K562 (cell line): ENCODE data around the gene GOLIM4. TPM values are rescaled to one million over a fixed set of nuclear protein-coding genes. Genes with fewer than 3 reads are reported as not detected.

Experiments used
- ATAC-seq: fragments of 200-7000 bp; cut with Tn5 transposase; 3 replicates; pipeline ENCODE4 v1.9.1; 2020; ENCODE audit warnings: moderate library complexity
- BruUV-seq: library from RNA; stranded (reverse); fragments of 400-500 nt; replicated peaks from 2 replicates; lab custom pipeline; 2021; lab: Mats Ljungman, UMichigan
- CTCF ChIA-PET: fragments of 300-600 bp; formaldehyde crosslinking; extraction: SDS; loops from one replicate; lab custom pipeline; 2021; ENCODE audit warnings: low intra/inter-chr PET ratio; lab: Yijun Ruan, JAX
- POLR2A ChIA-PET: fragments of 300-600, 350-650 bp; sonication (Branson Sonifier 250); formaldehyde crosslinking; extraction: SDS; loops from one replicate; lab custom pipeline; 2021; ENCODE audit warnings: antibody characterized with exemption, inconsistent platforms; lab: Yijun Ruan, JAX
- DNase-seq, 4 experiments: peaks; one replicate each; pipeline versions ENCODE4 v3.0.0 to v3.0.0-alpha.2; 2011 to 2018; ENCODE audit warnings: low spot score in 3 of 4, mixed read lengths in 3 of 4; ENCODE audit errors: extremely low read depth in 1 of 4
- FAIRE-seq: peaks from 2 replicates; lab custom pipeline; 2011; peaks lifted over from hg19 to GRCh38; lab: Jason Lieb, UNC
- H2AFZ ChIP-seq: 2 replicates; pipeline ENCODE4 v1.6.0; 2011; ENCODE audit warnings: low read depth, low read length, control low read depth, inconsistent platforms
- H3K27ac ChIP-seq: fragments of 200-600 bp; 3 replicates; pipeline ENCODE4 v1.8.0; 2011; ENCODE audit warnings: low read depth, mild to moderate bottlenecking, control low read depth, inconsistent platforms, low read length, moderate library complexity, mixed read lengths; ENCODE audit errors: extremely low read depth
- H3K27me3 ChIP-seq, 2 experiments: fragments of 300-600 bp in 1 of 2; 2 replicates in 1 of 2; 3 replicates in 1 of 2; pipeline versions ENCODE4 v1.6.0 to v1.8.0; 2011; ENCODE audit warnings: inconsistent platforms in 2 of 2, low read length in 2 of 2, mild to moderate bottlenecking in 1 of 2, mixed read lengths in 1 of 2, moderate library complexity in 1 of 2; ENCODE audit not compliant: control insufficient read depth in 2 of 2, insufficient read depth in 2 of 2
- H3K36me3 ChIP-seq: fragments of 300-600 bp; 3 replicates; pipeline ENCODE4 v1.8.0; 2011; ENCODE audit warnings: mild to moderate bottlenecking, low read length, inconsistent platforms; ENCODE audit not compliant: control insufficient read depth, insufficient read depth
- H3K4me1 ChIP-seq, 2 experiments: fragments of 200-600 bp in 1 of 2; replicated peaks in 1 of 2; 2 replicates in 1 of 2; 3 replicates in 1 of 2; pipeline versions ENCODE4 v1.5.1 to v1.8.0; 2011; ENCODE audit warnings: inconsistent platforms in 2 of 2, low read length in 2 of 2, mild to moderate bottlenecking in 1 of 2, mixed read lengths in 1 of 2, moderate library complexity in 1 of 2; ENCODE audit not compliant: control insufficient read depth in 2 of 2, insufficient read depth in 2 of 2
- H3K4me2 ChIP-seq: 2 replicates; pipeline ENCODE4 v1.6.1; 2011; ENCODE audit warnings: low read length, control low read depth, inconsistent platforms, mixed read lengths; ENCODE audit not compliant: insufficient read depth
- H3K4me3 ChIP-seq: fragments of 200-600 bp; sonication (generic), shearing (Covaris generic); 2 replicates; pipeline ENCODE4 v1.5.1; 2016; ENCODE audit warnings: control low read depth, inconsistent platforms
- H3K79me2 ChIP-seq: fragments of 200-600 bp; 3 replicates; pipeline ENCODE4 v1.8.0; 2011; ENCODE audit warnings: low read length, inconsistent platforms; ENCODE audit not compliant: control insufficient read depth, insufficient read depth
- H3K9ac ChIP-seq, 2 experiments: 2 replicates each; pipeline versions ENCODE4 v1.6.0 to v1.6.1; 2011; ENCODE audit warnings: low read depth in 2 of 2, low read length in 2 of 2, control low read depth in 1 of 2, inconsistent platforms in 1 of 2, mild to moderate bottlenecking in 1 of 2, mixed read lengths in 1 of 2; ENCODE audit not compliant: insufficient read depth in 1 of 2
- H3K9me1 ChIP-seq: one replicate; pipeline ENCODE4 v1.6.0; 2011; ENCODE audit warnings: inconsistent platforms, mild to moderate bottlenecking, low read length, moderate library complexity; ENCODE audit not compliant: control insufficient read depth, insufficient read depth
- H3K9me3 ChIP-seq: replicated peaks from 2 replicates; pipeline ENCODE4 v1.5.1; 2011; ENCODE audit warnings: low read depth, low read length, inconsistent platforms; ENCODE audit not compliant: control insufficient read depth, insufficient read depth
- H4K20me1 ChIP-seq: replicated peaks from 2 replicates; pipeline ENCODE4 v1.6.1; 2011; ENCODE audit warnings: low read length, inconsistent platforms, mixed read lengths; ENCODE audit not compliant: control insufficient read depth, insufficient read depth
- CBX1 ChIP-seq: sonication (generic); IDR thresholded peaks from 2 replicates; pipeline ENCODE4 v1.6.1; 2016; ENCODE audit warnings: antibody characterized with exemption, low read depth, mild to moderate bottlenecking
- CBX3 ChIP-seq, 2 experiments: IDR thresholded peaks; 1 replicate in 1 of 2; 2 replicates in 1 of 2; pipeline ENCODE4 v1.6.1; 2012; ENCODE audit warnings: inconsistent platforms in 2 of 2, low read length in 2 of 2, borderline replicate concordance in 1 of 2, control low read depth in 1 of 2
- CREB3 ChIP-seq: fragments of 450-650 bp; conservative IDR thresholded peaks from 2 replicates; pipeline ENCODE4 v1.6.1; 2016; ENCODE audit warnings: missing genetic modification characterization, low read depth, mild to moderate bottlenecking, missing compliant biosample characterization, moderate library complexity
- FOXJ2 ChIP-seq: fragments of 200-800 bp; sonication (Bioruptor generic); IDR thresholded peaks from 2 replicates; pipeline ENCODE4 v1.6.1; 2016; ENCODE audit warnings: missing genetic modification characterization, missing compliant biosample characterization
- HCFC1 ChIP-seq: IDR thresholded peaks from 2 replicates; pipeline ENCODE4 v1.6.1; 2012; ENCODE audit warnings: low read depth, low read length, improper control_type of control experiment
- HDAC3 ChIP-seq: fragments of 450-650 bp; IDR thresholded peaks from 2 replicates; pipeline ENCODE4 v1.6.1; 2018; ENCODE audit warnings: borderline replicate concordance, mild to moderate bottlenecking, moderate library complexity; ENCODE audit not compliant: partially characterized antibody
- HINFP ChIP-seq: fragments of 450-650 bp; conservative IDR thresholded peaks from 2 replicates; pipeline ENCODE4 v1.6.1; 2016; ENCODE audit warnings: missing genetic modification characterization, low read depth, mild to moderate bottlenecking, control low read depth, missing compliant biosample characterization
- LARP7 ChIP-seq: fragments of 450-650 bp; IDR thresholded peaks from 2 replicates; pipeline ENCODE4 v1.6.1; 2016
- NFRKB ChIP-seq: fragments of 450-650 bp; IDR thresholded peaks from 2 replicates; pipeline ENCODE4 v1.6.1; 2016; ENCODE audit warnings: low read depth
- POLR2A ChIP-seq: fragments of 450-650 bp; conservative IDR thresholded peaks from 2 replicates; pipeline ENCODE4 v1.6.1; 2016
- SAFB ChIP-seq: fragments of 200-400 bp; formaldehyde crosslinking; IDR thresholded peaks from 2 replicates; pipeline ENCODE4 v1.6.1; 2017; ENCODE audit warnings: low read depth, low read length, borderline replicate concordance
- SMAD1 ChIP-seq: fragments of 150-350 bp; IDR thresholded peaks from 2 replicates; pipeline ENCODE4 v1.6.1; 2014; ENCODE audit warnings: low read length, low read depth; ENCODE audit not compliant: partially characterized antibody
- THAP12 ChIP-seq: fragments of 250-450 bp; sonication (Bioruptor Pico); IDR thresholded peaks from 2 replicates; pipeline ENCODE4 v1.9.0; 2021; ENCODE audit warnings: mild to moderate bottlenecking, inconsistent platforms
- ZNF140 ChIP-seq: fragments of 250-450 bp; sonication (Bioruptor Pico); IDR thresholded peaks from 2 replicates; pipeline ENCODE4 v1.8.0; 2021; ENCODE audit warnings: moderate library complexity, mild to moderate bottlenecking, inconsistent platforms
- ZNF551 ChIP-seq: fragments of 250-450 bp; sonication (Bioruptor Pico); IDR thresholded peaks from 2 replicates; pipeline ENCODE4 v1.5.0; 2021; ENCODE audit warnings: mild to moderate bottlenecking, moderate library complexity
- ZNF740 ChIP-seq, 3 experiments: fragments of 200-800 bp in 1 of 3; sonication (Bioruptor generic) in 1 of 3; sonication (generic) in 1 of 3; formaldehyde crosslinking in 1 of 3; IDR thresholded peaks; 2 replicates each; pipeline versions ENCODE4 v1.6.1 to v1.8.0; 2016 to 2022; ENCODE audit warnings: mild to moderate bottlenecking in 2 of 3, missing compliant biosample characterization in 2 of 3, missing genetic modification characterization in 2 of 3, missing genetic modification reagents in 1 of 3
- WGBS: fragments of 100-300 bp; shearing (Covaris generic); methylation state at CpG from one replicate; pipeline ENCODE4 v1.1.6; 2016; ENCODE audit warnings: low coverage, mixed read lengths; ENCODE audit not compliant: insufficient coverage; ENCODE audit errors: missing lambda C conversion rate; 5-methylcytosine and 5-hydroxymethylcytosine counted together
- in situ Hi-C: fragments of 300-500 bp; cut with MboI; formaldehyde crosslinking; loops from 4 replicates; pipeline ENCODE4 v1.15.0; 2018; ENCODE audit warnings: inconsistent platforms, mixed read lengths
- intact Hi-C: fragments of 100-400 bp; cut with micrococcal nuclease; formaldehyde crosslinking; loops from 2 replicates; pipeline ENCODE4 v1.14.2; 2022
- polyA plus RNA-seq, 8 experiments: library from polyadenylated mRNA; depleted of rRNA in 4 of 8; stranded (reverse) in 5 of 8; unstranded in 3 of 8; fragments of >200 nt; fragmentation: Nextera tagmentation in 2 of 8; fragmentation: Illumina TruSeq in 1 of 8; extraction: Ambion mirVana in 2 of 8; extraction: Trizol in 1 of 8; gene quantifications; 2 replicates each; pipeline versions ENCODE4 v1.2.1 to v1.2.3, GENCODE V29; 2011 to 2014; ENCODE audit warnings: inconsistent platforms in 1 of 8, missing spikeins in 1 of 8
- total RNA-seq, 7 experiments: library from RNA; depleted of rRNA in 6 of 7; stranded (reverse); fragments of >200 nt in 6 of 7; fragmentation: Illumina TruSeq in 2 of 7; extraction: Trizol in 2 of 7; gene quantifications; 2 replicates each; pipeline versions ENCODE4 v1.2.1 to v1.2.3, GENCODE V29; 2011 to 2021; ENCODE audit warnings: low replicate concordance in 1 of 7

GOLIM4 gene
- total and polyA plus RNA-seq, 9 of the 15 experiments (the other 6 are each of a cell fraction or from before 2014, with no cell fraction given), result 9.3 to 39.4 (median 31.0) TPM

GRCh38 chr3:167989066-167989465, 106.7 kb downstream of the GOLIM4 start (continued):
- TF ChIP-seq ZNF740 (CRISPR knock-in tag; IDR thresholded peaks at IDR 0.05), result no peak
- no peak for TF ChIP-seq ZNF740 (tag; IDR thresholded peaks at IDR 0.05)
- no peak for TF ChIP-seq FOXJ2
- no peak for TF ChIP-seq NFRKB
- TF ChIP-seq SAFB, result no peak

- in situ Hi-C loops, result no loop called here
- no peaks in the 10 kb centered on the region for H3K79me2 ChIP-seq
- no peak overlapping the region for H3K4me2 ChIP-seq
- H3K4me1 ChIP-seq, result peaks cover 0 to 2% of the 10 kb centered on the region in 2 experiments; a peak in 3 of 5 replicates
- no peak overlapping the region for H3K9ac ChIP-seq
- POLR2A ChIA-PET, result no interaction called here
- ATAC-seq (no peak), FAIRE-seq (no peak), DNase-seq (no peak)
- no TSS peak for BruUV-seq
- intact Hi-C loops, result no loop called here
- CTCF ChIA-PET, result no interaction called here
- no peak for TF ChIP-seq HINFP (tag)
- no peak for TF ChIP-seq SMAD1
- no peak for TF ChIP-seq THAP12
- TF ChIP-seq HCFC1, result no peak
- TF ChIP-seq HDAC3, result no peak
- no peak for TF ChIP-seq CREB3 (tag)
- no peak for TF ChIP-seq ZNF551 (CRISPR knock-in tag)
- no peak for TF ChIP-seq CBX3 (IDR thresholded peaks at IDR 0.05; ENCODE audit: borderline replicate concordance in 1 of 2, low read length in 2 of 2)
- no peak for TF ChIP-seq LARP7
- no peak for TF ChIP-seq CBX1
- no peak for TF ChIP-seq POLR2A
- no peak for TF ChIP-seq ZNF140 (CRISPR knock-in tag)
- H3K9me1 ChIP-seq, result no peaks in the 10 kb centered on the region
- no peak overlapping the region for H3K4me3 ChIP-seq
- H3K27me3 ChIP-seq, result peaks cover 0 to 3% of the 10 kb centered on the region in 2 experiments; a peak in 1 of 5 replicates
- no peak overlapping the region for H3K27ac ChIP-seq
- no peak overlapping the region for H2AFZ ChIP-seq
- no peaks in the 10 kb centered on the region for H3K9me3 ChIP-seq
- H4K20me1 ChIP-seq, result no peaks in the 10 kb centered on the region
- no peaks in the 10 kb centered on the region for H3K36me3 ChIP-seq
- WGBS, result 7% methylated on average over 2 of the region's 2 CpGs
These were observed 112.1 kb downstream of the GOLIM4 start for GRCh38 chr3:167983583-167983982.
